GM12801 (cell line): ENCODE results near the gene SEC14L1.

ENCODE experiments used
- TF ChIP-seq, protein P1 (sequence below): IDR thresholded peaks from one replicate; pipeline ENCODE4 v1.5.1; 2011; ENCODE audit warnings: control low read depth; ENCODE audit not compliant: insufficient read length; ENCODE audit errors: extremely low read depth

Gene SEC14L1

DNA sequence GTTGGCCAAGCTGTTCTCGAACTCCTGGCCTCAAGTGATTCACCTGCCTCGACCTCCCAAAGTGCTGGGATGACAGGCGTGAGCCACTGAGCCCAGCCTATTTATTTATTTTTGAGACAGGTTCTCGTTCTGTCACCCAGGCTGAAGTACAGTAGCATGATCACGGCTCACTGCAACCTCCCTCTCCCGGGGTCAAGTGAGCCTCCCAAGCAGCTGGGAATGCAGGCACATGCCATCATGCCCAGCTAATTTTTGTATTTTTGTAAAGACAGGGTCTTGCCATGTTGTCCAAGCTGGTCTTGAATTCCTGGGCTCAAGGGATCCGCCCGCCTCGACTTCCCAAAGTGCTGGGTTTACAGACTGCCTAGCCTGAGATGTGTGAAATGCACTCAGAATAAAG, 10.2 kb upstream of the SEC14L1 start:
- TF ChIP-seq, protein P1, sequence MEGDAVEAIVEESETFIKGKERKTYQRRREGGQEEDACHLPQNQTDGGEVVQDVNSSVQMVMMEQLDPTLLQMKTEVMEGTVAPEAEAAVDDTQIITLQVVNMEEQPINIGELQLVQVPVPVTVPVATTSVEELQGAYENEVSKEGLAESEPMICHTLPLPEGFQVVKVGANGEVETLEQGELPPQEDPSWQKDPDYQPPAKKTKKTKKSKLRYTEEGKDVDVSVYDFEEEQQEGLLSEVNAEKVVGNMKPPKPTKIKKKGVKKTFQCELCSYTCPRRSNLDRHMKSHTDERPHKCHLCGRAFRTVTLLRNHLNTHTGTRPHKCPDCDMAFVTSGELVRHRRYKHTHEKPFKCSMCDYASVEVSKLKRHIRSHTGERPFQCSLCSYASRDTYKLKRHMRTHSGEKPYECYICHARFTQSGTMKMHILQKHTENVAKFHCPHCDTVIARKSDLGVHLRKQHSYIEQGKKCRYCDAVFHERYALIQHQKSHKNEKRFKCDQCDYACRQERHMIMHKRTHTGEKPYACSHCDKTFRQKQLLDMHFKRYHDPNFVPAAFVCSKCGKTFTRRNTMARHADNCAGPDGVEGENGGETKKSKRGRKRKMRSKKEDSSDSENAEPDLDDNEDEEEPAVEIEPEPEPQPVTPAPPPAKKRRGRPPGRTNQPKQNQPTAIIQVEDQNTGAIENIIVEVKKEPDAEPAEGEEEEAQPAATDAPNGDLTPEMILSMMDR: no peak

DNA sequence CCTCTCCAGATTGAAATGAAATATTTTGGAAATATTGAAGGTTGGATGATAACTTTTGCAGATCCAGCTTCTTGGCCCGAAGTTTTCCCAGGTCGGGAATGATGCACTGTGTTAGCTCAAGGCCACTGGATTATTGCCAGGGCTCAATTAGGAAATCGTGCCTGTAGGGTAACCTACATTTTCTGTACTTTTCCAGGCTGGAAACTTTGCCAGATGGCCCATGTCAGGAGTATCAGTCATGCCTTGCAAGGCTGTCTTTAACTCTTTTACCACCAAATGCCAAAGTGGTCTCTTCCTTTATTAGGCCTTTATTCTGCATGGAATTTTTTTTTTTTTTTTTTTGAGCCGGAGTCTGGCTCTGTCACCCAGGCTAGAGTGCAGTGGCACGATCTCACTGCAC, 8.9 kb upstream of the SEC14L1 start:
- TF ChIP-seq, protein P1: no peak

DNA sequence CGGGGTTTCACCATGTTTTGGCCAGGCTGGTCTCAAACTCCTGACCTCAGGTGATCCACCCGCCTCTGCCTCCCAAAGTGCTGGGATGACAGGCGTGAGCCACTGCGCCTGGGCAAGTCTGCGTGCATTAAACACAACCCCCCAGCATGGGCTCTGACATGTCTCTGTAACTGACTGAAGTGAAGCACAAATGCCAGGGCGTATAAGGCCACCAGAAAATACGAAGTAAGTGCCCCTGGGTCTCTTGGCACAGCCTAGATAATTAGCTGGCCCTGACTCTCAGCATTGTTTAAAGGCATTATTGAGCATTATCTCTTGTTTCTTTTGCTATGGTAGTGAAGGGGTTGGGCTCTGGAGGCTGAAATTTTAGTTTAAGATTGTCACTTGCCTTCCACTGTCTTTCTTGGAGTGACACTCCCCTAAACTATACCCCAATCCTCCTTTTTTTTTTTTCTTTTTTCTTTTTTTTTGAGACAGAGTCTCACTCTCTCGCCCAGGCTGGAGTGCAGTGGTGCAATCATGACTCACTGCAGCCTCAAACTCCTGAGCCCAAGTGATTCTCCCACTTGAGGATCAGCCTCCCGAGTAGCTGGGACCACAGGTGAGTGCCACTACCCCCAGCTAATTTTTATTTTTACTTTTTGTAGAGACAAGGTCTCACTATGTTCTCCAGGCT, 8.2 kb upstream of the SEC14L1 start:
- TF ChIP-seq, protein P1: no peak

DNA sequence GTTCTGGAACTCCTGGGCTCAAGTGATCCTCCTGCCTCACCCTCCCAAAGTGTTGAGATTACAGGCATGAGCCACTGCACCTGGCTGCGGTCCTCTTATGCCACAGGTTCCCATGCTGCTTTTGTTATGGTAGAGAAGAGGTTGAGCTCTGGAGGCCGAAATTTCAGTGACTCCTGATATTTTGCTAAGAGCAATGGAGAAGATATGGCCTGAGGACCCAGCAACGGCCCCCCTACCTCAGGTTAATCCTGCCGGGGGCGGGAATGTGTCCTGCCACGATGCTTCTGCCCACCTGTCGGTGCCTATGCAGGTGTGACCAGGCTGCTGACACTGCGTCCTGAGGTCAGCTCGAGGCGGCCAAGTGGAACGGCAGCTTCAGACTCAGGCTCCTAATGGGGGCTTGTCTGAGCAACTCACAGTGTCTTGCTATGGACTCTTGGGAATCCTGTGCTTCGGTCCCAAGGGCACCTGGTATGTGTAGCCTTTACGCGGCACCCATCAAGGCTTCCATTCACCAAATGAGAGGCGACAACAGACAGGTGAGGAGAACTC, 7.6 kb upstream of the SEC14L1 start:
- TF ChIP-seq, protein P1: no peak

DNA sequence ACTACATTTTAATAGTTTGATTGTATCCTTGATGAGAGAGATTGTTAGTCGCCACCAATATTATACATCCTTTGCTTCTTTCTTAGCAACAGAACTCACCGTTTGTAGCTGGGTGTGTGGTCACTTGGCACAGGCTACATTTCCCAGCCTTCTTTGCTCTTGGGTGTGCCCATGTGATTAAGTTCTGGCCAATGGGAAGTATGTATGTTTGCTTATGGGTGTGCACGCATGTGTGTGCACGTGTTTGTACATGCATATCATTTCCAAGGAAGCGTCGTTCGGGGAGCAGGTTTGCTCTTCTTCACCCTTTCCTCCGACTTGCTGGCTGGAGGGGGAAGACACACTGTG, 4.4 kb upstream of the SEC14L1 start:
- TF ChIP-seq, protein P1: no peak

DNA sequence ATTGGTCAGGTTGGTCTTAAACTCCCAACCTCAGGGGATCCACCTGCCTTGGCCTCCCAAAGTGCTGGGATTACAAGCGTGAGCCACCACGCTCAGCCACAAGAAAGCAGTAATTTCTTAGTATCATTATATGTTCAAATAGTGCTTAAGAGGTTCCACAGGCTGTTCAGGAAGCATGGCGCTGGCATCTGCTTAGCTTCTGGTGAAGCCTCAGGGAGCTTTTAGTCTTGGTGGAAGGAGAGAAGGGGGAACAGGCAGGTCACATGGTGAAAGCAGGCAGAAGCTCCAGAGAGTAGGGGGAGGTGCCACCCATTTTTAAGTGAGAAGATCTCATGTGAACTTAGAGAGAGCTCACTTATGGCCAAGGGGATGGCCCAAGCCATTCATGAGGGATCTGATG, 3.7 kb upstream of the SEC14L1 start:
- TF ChIP-seq, protein P1: no peak

DNA sequence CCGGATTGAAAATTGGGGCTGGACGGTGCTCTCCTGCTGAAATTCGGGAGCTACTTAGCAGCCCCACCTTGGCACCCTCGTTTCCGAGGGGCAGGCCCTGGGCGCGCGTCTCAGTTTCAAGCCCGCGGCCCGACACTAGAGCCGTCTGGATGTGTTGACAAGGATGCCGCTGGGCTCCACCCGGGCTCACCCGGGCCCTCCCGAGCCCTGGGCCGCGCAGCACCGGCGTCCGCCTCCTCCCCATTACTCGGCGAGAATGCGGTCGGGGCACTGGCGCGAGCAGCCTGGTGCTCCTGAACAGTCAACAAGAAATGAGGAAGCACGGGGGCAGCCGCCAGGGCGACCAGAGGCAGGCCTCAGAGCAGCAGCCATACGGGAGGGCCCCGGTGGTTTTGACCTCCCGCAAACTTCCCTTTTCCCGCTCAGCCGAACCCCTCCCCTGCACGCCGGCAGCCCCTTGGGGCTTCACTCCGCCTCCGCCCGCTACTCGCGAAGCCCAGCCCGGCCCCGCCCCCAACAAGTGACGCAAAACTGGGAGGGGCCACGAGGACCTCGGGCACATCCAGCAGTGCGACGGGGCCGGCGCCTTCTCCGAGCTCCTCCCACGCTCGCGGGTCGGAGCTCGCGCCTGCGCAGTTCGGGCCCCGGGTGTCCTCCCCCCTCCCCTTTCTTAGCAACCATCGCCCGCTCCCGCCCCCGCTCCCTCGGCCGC, 447 bp upstream of the SEC14L1 start:
- TF ChIP-seq, protein P1: no peak
